SU-DHL-6 (cell line): ENCODE results near the gene OR8A1.

Experiments used
- H2AFZ ChIP-seq: fragments of 200-600 bp; sonication (generic); 2 replicates; pipeline ENCODE4 v1.6.1; 2014; ENCODE audit warnings: low read depth, mild to moderate bottlenecking, moderate library complexity, mixed read lengths, antibody characterized with exemption, low read length; ENCODE audit not compliant: severe bottlenecking
- H3F3A ChIP-seq: fragments of 200-600 bp; shearing (Covaris generic); 2 replicates; pipeline ENCODE4 v1.6.0; 2016; ENCODE audit warnings: antibody characterized with exemption, mild to moderate bottlenecking; ENCODE audit not compliant: insufficient read depth
- H3K27ac ChIP-seq: fragments of 200-600 bp; sonication (generic); 2 replicates; pipeline ENCODE4 v1.5.1; 2016; ENCODE audit warnings: low read depth, mild to moderate bottlenecking, low read length, moderate library complexity, mixed read lengths
- H3K27me3 ChIP-seq: fragments of 200-600 bp; sonication (generic), shearing (Covaris generic); 2 replicates; pipeline ENCODE4 v1.6.0; 2014; ENCODE audit warnings: mild to moderate bottlenecking, low read length
- H3K36me3 ChIP-seq: fragments of 200-600 bp; sonication (generic); 2 replicates; pipeline ENCODE4 v1.6.1; 2014; ENCODE audit warnings: mild to moderate bottlenecking, low read length, mixed read lengths
- H3K4me2 ChIP-seq: fragments of 300-600, 200-600 bp; shearing (Covaris generic), sonication (generic); 2 replicates; pipeline ENCODE4 v1.6.0; 2014; ENCODE audit warnings: low read length, low read depth, mild to moderate bottlenecking; ENCODE audit not compliant: poor library complexity, severe bottlenecking
- H3K4me3 ChIP-seq: fragments of 200-600 bp; sonication (generic); 2 replicates; pipeline ENCODE4 v1.5.1; 2014; ENCODE audit warnings: antibody characterized with exemption, low read length, mild to moderate bottlenecking, mixed read lengths; ENCODE audit not compliant: insufficient read depth, poor library complexity, severe bottlenecking
- H3K79me2 ChIP-seq: fragments of 200-600 bp; sonication (generic); 2 replicates; pipeline ENCODE4 v1.6.1; 2014; ENCODE audit warnings: mild to moderate bottlenecking, low read length, moderate library complexity; ENCODE audit not compliant: insufficient read depth
- H3K9ac ChIP-seq: fragments of 200-600 bp; sonication (generic); 2 replicates; pipeline ENCODE4 v1.7.0; 2014; ENCODE audit warnings: mild to moderate bottlenecking, low read length
- H3K9me2 ChIP-seq: fragments of 200-600 bp; sonication (generic); replicated peaks from 2 replicates; pipeline ENCODE4 v1.6.1; 2014; ENCODE audit warnings: low read length; ENCODE audit not compliant: insufficient read depth
- H3K9me3 ChIP-seq: fragments of 200-600 bp; sonication (generic); 2 replicates; pipeline ENCODE4 v1.6.1; 2014; ENCODE audit warnings: low read length, mixed read lengths; ENCODE audit not compliant: insufficient read depth
- H4K20me1 ChIP-seq: fragments of 200-600 bp; sonication (generic); 2 replicates; pipeline ENCODE4 v1.6.1; 2014; ENCODE audit warnings: low read depth, mild to moderate bottlenecking, antibody characterized with exemption, low read length, moderate library complexity, mixed read lengths
- CTCF ChIP-seq: fragments of 200-600 bp; sonication (generic); IDR thresholded peaks from one replicate; pipeline ENCODE4 v1.5.1; 2017; ENCODE audit warnings: antibody characterized with exemption, mild to moderate bottlenecking, low read length, moderate library complexity; ENCODE audit not compliant: insufficient read depth, poor library complexity, severe bottlenecking
- EZH2phosphoT487 ChIP-seq: fragments of 200-600 bp; sonication (generic), shearing (Covaris generic); conservative IDR thresholded peaks from 2 replicates; pipeline ENCODE4 v1.6.1; 2018; ENCODE audit warnings: mild to moderate bottlenecking, antibody characterized with exemption, low read length, moderate library complexity, mixed read lengths

The OR8A1 gene

GRCh38 chr11:124586238-124586860, 16.6 kb downstream of the OR8A1 start:
- no peak overlapping the region for H3K4me3 ChIP-seq
- H3K27me3 ChIP-seq = no peaks in the 10 kb centered on the region
- no peaks in the 10 kb centered on the region for H3F3A ChIP-seq
- TF ChIP-seq CTCF (peak; percentile 67), EZH2phosphoT487 (no peak)
- H3K9me3 ChIP-seq = no peaks in the 10 kb centered on the region
- H3K27ac ChIP-seq = no peak overlapping the region
- no peaks in the 10 kb centered on the region for H4K20me1 ChIP-seq
- no peak overlapping the region for H3K4me2 ChIP-seq
- no peak overlapping the region for H2AFZ ChIP-seq
- H3K79me2 ChIP-seq = no peaks in the 10 kb centered on the region
- no peak overlapping the region for H3K9ac ChIP-seq
- no peaks in the 10 kb centered on the region for H3K36me3 ChIP-seq
- no peaks in the 10 kb centered on the region for H3K9me2 ChIP-seq

DNA sequence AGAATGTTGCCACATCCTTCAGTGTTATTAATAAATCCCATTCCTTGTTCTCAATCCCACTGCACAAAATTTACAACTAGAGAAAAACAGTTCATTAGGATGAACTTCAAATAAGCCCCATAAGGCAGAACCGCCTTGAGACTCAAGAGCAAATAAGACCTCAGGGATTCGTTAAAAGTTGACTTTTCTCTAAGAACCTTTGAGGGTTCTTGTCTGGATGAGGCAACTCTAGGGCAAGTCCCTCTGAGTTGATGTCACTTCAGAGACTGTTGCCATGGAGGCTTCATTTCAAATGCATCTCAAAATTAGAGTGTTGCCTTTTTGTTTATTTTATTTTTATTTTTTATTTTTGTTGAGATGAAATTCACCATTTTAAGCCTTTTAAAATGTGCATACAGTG, 21.6 kb downstream of the OR8A1 start:
- H3K36me3 ChIP-seq = no peaks in the 10 kb centered on the region
- no peak overlapping the region for H3K27ac ChIP-seq
- H3K9me2 ChIP-seq = no peaks in the 10 kb centered on the region
- H4K20me1 ChIP-seq = no peaks in the 10 kb centered on the region
- no peak overlapping the region for H3K4me3 ChIP-seq
- H3K79me2 ChIP-seq = no peaks in the 10 kb centered on the region
- no peaks in the 10 kb centered on the region for H3K9me3 ChIP-seq
- H3K4me2 ChIP-seq = no peak overlapping the region
- no peak for TF ChIP-seq CTCF
- no peak for TF ChIP-seq EZH2phosphoT487
- H2AFZ ChIP-seq = no peak overlapping the region
- no peaks in the 10 kb centered on the region for H3K27me3 ChIP-seq
- no peak overlapping the region for H3K9ac ChIP-seq
- no peaks in the 10 kb centered on the region for H3F3A ChIP-seq

GRCh38 chr11:124592627-124593026, 22.8 kb downstream of the OR8A1 start:
- H3K79me2 ChIP-seq = no peaks in the 10 kb centered on the region
- H3K9ac ChIP-seq = no peak overlapping the region
- TF ChIP-seq EZH2phosphoT487 = no peak
- TF ChIP-seq CTCF = no peak
- H3K9me2 ChIP-seq = no peaks in the 10 kb centered on the region
- no peak overlapping the region for H3K4me2 ChIP-seq
- no peaks in the 10 kb centered on the region for H3K27me3 ChIP-seq
- H3K4me3 ChIP-seq = no peak overlapping the region
- no peak overlapping the region for H3K27ac ChIP-seq
- H4K20me1 ChIP-seq = no peaks in the 10 kb centered on the region
- no peak overlapping the region for H2AFZ ChIP-seq
- no peaks in the 10 kb centered on the region for H3K36me3 ChIP-seq
- H3K9me3 ChIP-seq = no peaks in the 10 kb centered on the region
- no peaks in the 10 kb centered on the region for H3F3A ChIP-seq
